Right lobe of liver (tissue), 4 donors: ENCODE data around the gene RRM2.

Source experiments
- POLR2A ChIP-seq: fragments of 450-650 bp; IDR thresholded peaks from one replicate; pipeline ENCODE4 v1.6.1; 2017; ENCODE audit warnings: antibody characterized with exemption, mild to moderate bottlenecking
- TF ChIP-seq, protein P1 (sequence below), 4 donors: fragments of 200-600 bp in 3 of 4; fragments of 450-650 bp in 1 of 4; IDR thresholded peaks; one replicate each; pipeline versions ENCODE4 v1.5.1 to v1.8.0; 2016 to 2022; ENCODE audit warnings: antibody characterized with exemption in 4 of 4, mild to moderate bottlenecking in 2 of 4
- donor health status: DM: no; HTN: no; CAD: no.
- donor health status: DM: no; HTN: no; CAD: no.
- donor health status: DM: no; HTN: yes; CAD: no.

- TF ChIP-seq, protein P1, sequence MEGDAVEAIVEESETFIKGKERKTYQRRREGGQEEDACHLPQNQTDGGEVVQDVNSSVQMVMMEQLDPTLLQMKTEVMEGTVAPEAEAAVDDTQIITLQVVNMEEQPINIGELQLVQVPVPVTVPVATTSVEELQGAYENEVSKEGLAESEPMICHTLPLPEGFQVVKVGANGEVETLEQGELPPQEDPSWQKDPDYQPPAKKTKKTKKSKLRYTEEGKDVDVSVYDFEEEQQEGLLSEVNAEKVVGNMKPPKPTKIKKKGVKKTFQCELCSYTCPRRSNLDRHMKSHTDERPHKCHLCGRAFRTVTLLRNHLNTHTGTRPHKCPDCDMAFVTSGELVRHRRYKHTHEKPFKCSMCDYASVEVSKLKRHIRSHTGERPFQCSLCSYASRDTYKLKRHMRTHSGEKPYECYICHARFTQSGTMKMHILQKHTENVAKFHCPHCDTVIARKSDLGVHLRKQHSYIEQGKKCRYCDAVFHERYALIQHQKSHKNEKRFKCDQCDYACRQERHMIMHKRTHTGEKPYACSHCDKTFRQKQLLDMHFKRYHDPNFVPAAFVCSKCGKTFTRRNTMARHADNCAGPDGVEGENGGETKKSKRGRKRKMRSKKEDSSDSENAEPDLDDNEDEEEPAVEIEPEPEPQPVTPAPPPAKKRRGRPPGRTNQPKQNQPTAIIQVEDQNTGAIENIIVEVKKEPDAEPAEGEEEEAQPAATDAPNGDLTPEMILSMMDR (IDR thresholded peaks at IDR 0.05) = no peak
- no peak for TF ChIP-seq POLR2A
Observed at GRCh38 chr2:10101491-10101890, 21.0 kb upstream of the RRM2 start.
